ENCODE measurements around the gene PAX7.
"Not testable (repeated sequence)": the region's sequence is repeated elsewhere in the genome, so short reads cannot be mapped to it uniquely, and the experiment has no call there.

PAX7 gene

DNA sequence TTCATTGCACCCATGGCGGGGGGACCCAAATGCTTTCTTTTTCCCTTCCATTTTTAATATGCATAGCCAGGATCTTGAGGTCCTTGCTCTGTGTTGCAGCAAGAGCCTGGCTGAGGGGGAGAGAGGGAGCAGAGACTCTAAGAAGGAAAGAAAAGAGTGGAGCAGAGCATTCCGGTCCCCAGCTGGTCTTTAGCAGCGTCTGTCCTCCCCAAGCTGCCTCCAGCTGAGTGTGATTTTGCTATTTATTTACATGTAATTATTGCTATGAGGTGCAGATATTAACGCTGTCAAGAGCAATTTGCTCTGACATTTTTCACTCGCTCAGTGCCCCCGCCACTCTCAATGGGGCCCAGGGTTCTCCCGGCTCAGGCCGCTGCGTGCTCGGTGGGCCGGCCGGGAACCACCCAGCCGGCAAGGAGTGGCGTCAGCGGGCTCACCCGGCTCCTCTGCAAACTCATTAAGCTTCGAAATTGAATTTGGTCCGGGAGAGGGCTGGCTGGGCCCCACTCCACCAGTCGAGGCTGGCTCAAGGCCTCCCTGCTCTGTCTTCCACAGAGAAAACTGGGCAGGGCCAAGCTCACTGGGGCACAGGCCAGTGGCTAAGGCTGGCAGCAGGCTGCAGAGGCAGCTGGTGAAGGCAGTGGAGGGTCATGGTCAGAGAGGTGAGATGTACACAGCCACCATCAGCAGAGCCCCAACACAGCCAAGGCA is 93.2 kb downstream of the PAX7 start:
- no peak for FAIRE-seq

DNA sequence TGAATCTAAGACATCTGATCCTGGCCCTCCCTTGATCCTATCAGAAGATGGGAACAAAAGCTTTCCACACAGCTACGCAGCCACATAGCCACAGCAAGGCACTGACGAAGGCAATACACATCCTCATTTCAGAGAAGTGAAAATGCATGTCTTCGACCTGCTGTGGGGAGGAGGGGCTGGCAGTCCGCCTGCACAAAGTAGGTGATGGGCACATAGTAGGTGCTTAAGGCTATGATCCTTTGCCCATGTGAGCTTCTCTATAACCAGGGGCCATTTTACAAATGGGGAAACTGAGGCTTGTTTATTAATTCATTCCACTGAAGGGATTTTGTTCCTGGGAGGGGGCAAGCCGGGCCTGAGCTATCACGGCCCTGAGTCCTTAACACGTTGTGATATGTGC is 94.2 kb downstream of the PAX7 start:
- FAIRE-seq (no peak), DNase-seq (ENCODE audit: extremely low spot score, insufficient read length, low read depth) (no peak)

More for the DNA sequence above, 93.2 kb downstream of the PAX7 start:
- DNase-seq (ENCODE audit: extremely low spot score, insufficient read length, low read depth), result no peak

DNA sequence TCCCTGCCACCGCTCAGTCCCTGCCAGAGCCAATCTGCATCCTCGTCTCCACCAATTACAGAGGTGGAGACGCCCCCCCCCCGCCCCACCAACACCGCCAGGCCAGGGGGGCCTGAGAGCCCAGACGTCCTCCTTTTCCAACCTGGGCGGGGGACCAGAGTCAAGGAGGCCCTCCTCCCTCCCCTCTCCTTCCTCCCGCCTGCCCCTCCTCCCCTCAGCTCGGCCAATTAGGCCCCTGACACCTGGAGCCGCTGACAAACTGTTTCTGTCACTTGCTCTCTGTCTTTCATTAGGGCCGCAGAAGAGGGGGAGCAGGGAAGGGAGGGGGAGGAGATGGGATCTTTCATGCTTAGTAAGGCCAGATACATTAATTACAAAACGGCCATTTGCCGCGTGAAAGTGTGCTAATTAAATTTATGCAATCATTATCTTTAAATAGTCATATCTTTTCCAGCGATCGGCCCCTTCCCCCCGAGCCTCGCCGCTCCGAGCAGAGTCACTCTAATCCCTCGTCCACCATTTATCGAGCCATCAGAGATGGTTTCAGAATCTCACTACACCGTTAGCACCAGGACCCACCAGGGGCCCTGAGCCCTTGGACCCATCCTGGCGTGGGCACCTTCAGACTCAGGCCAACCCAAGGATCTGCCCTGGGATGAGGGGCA is 94.7 kb downstream of the PAX7 start:
- DNase-seq (ENCODE audit: extremely low spot score, insufficient read length, low read depth), result no peak
- no peak for FAIRE-seq

DNA sequence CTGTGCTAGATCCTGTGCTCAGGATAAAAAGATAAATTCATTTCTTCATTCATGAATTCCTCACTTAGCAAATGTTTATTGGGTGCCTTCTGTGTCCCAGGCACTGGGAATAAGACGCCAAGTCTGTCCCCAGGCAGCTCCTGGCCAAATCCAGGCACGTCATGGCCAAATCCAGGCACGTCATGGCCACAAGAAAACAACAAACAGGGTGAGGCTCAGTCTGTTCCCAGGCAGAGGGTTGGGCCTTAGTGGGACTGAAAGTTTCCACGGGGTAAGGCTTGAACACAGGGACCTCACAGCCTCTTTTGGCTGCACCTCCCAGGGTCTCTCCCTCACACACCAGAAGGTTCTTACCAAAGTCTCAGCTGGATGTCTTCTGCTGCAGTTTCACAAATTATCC is 95.7 kb downstream of the PAX7 start:
- FAIRE-seq, result no peak
- DNase-seq (ENCODE audit: extremely low spot score, insufficient read length, low read depth), result no peak

DNA sequence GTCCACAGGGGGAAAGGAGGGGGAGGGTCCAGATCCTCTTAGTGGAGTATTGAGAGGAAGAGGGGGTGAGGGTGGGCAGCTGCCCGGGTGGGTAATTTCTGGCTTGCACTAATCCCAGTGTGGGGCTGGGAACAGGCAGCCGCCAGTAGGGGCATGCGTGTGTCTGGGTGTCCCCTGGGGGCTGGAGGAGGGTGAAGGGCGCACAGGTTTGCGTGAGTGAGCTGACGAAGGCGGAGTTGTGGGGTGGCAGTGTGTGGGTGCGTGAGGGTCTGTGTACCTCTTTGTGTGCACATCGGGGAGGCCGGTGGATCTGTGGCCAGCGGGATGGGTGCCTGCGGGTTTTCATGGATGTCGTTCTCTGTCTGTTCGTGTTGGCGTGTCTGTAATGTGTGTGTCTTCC is 97.3 kb downstream of the PAX7 start:
- FAIRE-seq, result no peak

DNA sequence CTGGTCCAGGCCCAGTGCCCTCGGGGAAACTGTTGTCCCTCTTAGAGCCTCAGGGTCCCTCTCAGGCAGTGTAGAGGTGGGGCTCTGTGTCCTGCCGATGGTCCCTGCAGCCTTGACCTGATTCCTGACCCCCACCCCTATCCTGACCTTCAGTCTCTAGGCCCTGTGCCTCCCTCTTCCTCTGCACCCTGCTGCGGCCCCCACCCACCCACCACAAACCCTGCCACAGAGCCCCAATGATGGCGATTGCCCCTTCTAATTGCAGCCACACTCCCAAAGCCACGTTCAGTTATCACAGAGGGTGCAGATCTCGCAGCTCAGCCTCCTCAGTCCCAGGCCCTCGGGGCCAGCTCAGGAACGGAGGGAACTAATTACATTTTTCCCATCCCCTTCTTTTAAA is 99.7 kb downstream of the PAX7 start:
- FAIRE-seq, result no peak

More for the DNA sequence above, 97.3 kb downstream of the PAX7 start:
- no peak for DNase-seq (ENCODE audit: extremely low spot score, insufficient read length, low read depth)

DNA sequence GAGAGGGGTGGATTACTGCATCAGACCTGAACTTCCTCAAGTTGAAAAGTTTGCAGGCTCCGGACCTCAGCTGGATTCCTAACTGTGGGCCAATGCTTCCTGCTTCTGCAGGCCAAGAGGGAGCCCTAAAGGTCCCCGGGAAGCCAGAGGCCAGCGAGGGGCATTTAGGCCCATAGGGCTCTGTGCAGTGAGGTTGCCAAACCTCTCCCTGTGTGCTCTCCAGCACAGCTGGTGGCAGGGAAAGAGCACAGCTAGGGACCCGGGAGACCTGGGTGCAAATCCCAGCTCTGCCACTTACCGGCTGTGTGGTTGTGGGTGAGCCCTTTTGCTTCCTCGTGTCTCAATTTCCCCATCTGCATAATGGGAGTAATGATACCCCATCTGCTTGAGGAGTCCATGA is 100.5 kb downstream of the PAX7 start:
- DNase-seq (ENCODE audit: extremely low spot score, insufficient read length, low read depth), result no peak
- FAIRE-seq, result no peak

More for the DNA sequence above, 99.7 kb downstream of the PAX7 start:
- no peak for DNase-seq (ENCODE audit: extremely low spot score, insufficient read length, low read depth)

DNA sequence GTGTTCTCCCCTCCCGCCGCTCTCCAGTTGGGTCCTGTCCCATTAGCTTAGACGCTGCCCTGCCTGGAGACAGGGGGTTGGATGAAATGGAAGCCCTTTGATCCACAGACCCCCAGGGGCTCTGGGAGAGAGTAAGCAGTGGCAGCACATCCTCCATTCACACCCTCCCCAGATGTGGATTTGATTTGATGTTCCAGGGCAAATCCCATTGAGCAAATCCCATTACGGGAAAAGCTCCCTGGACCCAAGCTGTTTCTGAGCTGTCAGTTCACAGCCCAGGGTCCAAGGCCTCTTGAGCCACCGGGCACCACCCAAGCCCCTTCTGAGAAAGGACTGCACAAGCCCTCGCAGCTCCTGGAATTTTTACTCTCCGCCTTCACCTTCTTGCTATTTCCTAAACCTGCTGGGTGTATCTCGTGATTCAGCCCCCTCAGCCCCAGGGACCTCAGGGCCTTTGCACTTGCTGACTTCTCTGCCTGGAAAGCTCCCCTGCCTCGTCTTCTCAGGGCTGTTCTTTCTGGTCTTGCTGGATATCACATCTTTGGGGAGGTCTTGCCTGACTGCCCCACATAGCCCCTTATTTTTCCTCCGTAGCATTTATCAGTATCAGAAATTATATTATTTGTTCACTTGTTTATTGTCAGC is 101.1 kb downstream of the PAX7 start:
- no peak for DNase-seq (ENCODE audit: extremely low spot score, insufficient read length, low read depth)
- FAIRE-seq, result no peak

DNA sequence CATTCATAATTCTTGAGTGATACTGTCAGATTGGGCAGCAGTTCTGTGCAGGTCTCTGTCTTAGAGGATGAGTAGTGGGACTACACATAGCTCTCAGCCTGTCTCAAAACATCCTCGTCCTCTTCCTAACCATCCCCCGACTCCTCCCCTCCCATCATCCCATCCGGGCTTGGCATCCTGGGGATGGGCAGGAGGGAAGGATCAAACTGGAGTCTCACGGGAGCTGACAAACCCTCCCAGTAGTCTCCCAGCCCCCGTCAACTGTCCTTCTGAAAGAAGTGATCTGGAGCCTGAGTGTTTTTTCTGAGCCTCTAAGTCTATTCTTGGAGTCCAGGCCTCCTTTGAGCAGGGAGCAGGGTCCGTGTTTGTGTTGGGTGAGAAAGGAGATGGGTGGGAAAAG is 102.0 kb downstream of the PAX7 start:
- DNase-seq (ENCODE audit: extremely low spot score, insufficient read length, low read depth), result no peak
- FAIRE-seq, result no peak

DNA sequence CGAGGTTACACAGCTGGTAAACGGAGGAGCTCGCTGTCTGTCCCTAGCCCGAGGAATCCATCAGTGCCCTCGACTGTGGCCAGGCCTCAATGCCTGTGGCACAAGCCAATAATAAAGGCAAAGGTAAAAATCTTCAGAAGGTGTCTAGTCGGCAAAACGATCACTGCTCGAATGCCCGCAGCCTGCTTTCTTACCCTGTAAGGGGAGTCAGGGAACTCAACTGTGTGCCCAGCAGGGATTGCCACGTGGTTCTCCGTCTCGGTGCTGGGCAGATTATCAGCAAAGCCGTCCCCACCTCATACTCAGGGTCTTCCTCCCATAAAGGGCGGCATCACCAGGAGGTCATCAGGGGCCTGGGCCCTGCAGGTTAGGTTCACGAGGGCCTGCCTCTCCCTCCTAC is 103.4 kb downstream of the PAX7 start:
- DNase-seq (ENCODE audit: extremely low spot score, insufficient read length, low read depth) (no peak), FAIRE-seq (no peak)

DNA sequence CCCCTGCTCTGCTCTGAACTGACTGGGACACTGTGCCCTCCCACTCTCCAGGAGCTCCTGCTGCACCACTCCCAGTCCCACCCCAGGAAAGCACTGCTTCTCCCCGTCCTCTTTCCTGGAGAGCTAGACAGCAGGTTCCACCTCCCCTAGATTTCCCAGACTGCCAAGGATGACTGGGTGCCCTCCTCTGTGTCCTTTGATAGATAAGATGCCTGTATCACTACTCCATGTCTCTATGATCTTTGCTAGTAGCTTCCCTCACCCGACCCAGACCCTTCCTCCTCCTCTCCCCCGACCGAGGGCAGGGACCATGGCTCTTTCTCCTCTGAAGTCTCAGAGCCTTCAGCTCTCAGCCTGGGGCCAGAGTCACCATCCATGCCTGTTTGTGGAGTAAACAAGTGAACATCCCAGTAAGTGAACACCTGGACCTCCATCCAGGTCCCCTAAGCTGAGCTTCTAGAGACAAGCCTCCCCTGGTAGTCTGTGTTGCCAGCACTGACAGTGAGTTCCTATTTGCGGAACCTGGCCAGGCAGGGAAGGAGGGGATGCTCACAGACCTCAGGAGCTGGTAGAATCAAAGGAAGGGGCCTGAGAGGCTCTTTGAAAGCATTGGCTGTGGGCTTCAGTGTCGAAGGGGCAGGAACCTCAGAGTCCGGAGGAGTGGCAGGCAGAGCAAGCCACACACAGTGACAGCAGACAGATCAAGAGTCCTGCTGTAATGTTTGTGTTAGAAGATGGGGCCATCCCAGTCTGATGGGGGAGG is 104.0 kb downstream of the PAX7 start:
- DNase-seq (ENCODE audit: extremely low spot score, insufficient read length, low read depth) (no peak), FAIRE-seq (no peak)

DNA sequence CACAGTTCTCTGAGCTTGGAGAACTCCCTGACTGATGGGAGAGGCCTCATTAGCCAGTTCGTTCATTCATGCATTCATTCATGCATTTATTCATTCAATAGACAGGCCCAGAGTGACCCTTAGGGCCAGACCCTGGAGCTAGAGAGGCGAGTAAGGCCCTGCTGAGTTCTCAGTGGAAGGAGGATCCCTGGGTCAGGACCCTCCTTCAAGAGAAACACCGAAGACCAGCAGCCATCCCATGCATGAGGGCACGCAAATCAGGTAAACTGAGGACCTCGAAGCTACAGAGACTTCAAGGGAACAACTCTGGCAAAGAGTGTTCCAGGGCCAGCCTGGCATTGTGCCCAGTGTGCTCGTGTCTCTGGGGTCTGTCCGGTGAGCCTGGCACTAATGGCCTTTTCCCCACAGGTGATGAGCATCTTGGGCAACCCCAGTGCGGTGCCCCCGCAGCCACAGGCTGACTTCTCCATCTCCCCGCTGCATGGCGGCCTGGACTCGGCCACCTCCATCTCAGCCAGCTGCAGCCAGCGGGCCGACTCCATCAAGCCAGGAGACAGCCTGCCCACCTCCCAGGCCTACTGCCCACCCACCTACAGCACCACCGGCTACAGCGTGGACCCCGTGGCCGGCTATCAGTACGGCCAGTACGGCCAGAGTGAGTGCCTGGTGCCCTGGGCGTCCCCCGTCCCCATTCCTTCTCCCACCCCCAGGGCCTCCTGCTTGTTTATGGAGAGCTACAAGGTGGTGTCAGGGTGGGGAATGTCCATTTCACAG is 104.8 kb downstream of the PAX7 start:
- no peak for DNase-seq (ENCODE audit: extremely low spot score, insufficient read length, low read depth)
- no peak for FAIRE-seq

DNA sequence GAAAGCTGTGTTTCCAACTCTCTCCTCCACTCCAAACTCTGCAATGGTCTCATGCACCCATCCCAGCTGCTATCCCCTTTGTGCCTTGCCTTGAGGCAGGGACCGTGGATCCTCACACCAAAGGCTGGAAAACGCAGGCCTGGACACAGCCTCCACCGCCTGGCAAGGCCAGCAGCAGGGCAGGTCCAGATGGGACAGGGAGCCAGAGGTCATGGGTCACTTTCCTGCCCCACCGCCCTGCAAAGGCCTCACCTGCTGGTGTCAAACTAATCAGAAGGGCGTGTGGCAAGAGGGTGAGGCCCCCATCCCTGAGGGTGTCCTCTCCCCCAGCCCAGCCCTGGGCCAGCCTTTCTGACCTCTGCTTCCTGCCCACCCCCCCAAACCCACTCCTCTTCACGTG is 106.3 kb downstream of the PAX7 start:
- DNase-seq (ENCODE audit: extremely low spot score, insufficient read length, low read depth) (no peak), FAIRE-seq (no peak)

DNA sequence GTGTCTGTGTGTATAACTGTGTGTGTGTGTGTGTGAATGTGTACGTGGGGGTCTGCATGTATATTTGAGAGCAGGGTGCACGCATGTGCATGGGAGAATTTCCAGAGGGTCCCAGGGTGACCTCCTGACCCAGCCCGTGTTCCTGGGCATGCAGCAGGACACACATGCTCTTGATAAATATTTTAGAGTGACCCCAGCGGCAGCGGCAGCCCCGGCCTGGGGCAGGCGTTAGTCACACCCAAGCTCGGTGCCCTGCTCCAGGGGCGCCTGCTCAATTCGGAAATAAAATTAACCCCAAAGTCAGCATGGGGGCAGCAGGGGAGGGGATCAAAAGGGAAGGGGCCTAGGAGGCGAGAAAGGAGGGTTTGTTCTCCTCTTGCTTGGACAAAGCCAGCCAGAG is 107.5 kb downstream of the PAX7 start:
- no peak for FAIRE-seq
- DNase-seq (ENCODE audit: extremely low spot score, insufficient read length, low read depth), result no peak

DNA sequence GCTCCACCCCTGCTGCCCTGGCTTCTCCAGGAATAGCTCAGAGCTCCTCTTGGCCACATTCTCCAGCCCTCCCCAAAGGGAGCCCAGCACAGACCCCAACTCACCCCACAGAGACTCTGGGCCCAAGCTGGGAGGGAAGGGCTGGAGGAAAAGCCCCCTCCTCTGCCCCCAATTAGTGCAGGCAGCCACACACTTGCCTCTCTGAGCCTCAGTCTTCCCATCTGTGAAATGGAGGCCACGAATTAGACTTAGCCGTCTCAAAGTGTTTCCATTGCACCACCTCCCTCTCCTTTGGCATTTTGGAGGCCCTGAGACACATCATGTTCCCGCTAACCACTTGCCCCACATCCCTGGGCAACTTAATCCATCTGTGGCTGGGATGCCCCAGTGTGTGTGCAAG is 108.0 kb downstream of the PAX7 start:
- no peak for FAIRE-seq
- no peak for DNase-seq (ENCODE audit: extremely low spot score, insufficient read length, low read depth)

DNA sequence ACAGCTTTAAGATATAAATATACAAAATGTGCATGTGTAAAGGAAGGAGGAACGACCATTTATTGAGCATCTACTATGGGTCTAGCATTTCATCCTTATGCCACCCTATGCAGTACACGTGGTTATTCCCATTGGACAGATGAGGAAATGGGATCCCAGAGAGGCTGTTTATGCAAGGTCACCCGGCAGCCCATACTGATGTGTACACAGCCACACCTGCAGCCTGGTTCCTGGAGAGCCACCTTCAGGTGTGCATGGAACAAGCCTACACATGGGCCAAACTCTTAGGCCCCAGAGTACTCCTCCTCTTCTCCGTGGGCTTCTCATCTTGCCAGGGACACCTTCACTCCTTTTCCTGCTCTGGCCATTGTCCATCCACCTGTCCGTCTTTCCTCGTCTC is 108.8 kb downstream of the PAX7 start:
- FAIRE-seq (no peak), DNase-seq (ENCODE audit: extremely low spot score, insufficient read length, low read depth) (no peak)

DNA sequence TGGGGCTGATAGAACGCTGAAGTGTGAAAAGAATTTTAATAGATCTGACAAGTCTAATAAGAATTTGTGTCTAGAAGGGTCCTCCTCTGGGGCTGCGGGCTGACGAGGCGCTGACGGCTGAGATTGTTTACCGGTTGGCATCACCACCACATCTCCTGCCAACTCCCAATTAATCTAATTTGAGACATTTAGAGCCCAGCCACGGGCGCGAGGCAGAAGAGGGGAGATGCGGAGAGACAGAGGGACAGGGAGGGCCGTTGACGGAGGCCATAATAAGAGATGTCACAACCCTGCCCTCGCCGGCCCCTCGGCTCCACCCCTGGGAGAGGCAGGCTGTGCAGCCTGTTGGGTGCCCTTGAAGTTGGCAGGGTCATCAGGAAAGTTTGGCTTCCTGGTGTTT is 109.3 kb downstream of the PAX7 start:
- FAIRE-seq (no peak), DNase-seq (ENCODE audit: extremely low spot score, insufficient read length, low read depth) (no peak)

DNA sequence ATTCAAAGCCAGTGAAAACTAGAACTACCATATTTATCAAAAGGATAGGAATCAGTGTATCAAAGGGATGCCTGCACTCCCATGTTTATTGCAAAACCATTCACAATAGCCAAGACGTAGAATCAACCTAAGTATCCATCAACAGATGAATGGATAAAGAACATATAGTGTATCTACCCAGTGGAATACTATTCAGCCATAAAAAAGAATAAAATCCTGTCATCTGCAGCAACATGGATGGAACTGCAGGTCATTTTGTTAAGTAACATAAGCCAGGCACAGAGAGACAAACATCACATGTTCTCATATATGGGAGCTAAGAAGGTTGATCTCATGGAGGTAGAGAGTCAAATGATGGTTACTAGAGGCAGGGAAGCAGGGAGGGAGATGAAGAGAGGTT is 110.0 kb downstream of the PAX7 start:
- no peak for FAIRE-seq
- DNase-seq (ENCODE audit: extremely low spot score, insufficient read length, low read depth), result no peak

DNA sequence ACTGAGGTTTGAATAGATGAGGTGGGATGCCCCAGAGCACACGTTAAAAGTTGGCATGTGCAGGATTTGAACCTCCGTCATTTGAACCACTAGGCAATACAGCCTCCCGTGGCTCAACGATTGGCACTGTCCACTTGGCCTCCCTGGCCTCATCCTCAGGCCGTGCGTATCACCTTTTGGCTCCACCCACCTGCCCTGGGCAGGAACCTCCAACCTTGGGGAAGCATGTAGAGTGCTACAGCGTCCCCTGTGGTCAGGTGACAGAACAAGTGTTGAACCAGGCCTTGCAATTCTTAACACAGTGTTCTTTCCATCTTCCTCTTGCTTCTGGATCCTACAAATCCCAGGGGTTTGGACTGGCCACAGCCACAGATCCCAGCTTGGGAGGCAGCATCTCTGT is 112.6 kb downstream of the PAX7 start:
- FAIRE-seq (no peak), DNase-seq (ENCODE audit: extremely low spot score, insufficient read length, low read depth) (no peak)

DNA sequence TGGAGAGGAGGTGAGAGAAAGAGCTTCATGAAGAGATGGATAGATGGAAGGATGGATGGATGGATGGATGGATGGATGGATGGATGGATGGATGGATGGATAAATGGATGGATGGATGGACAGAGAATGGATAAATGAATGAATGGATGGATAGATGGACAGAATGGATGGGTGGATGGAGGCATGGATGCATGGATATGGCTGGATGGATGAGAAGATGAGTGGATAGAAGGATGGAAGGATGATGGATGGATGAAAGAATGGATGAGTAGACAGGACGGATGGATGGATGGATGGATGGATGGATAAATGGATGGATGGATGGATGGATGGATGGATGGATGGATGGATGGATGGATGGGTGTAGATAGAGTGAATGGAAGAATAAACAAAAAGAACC is 113.7 kb downstream of the PAX7 start:
- not testable (repeated sequence) for DNase-seq (ENCODE audit: extremely low spot score, insufficient read length, low read depth); FAIRE-seq
